Calu3 (cell line): ENCODE results near the gene VDR. TPM values are rescaled to one million over a fixed set of nuclear protein-coding genes. Genes with fewer than 3 reads are reported as not detected.

Experiments used
- BruUV-seq: library from RNA; stranded (reverse); fragments of 400-500 nt; replicated peaks from 2 replicates; lab custom pipeline; 2021; lab: Mats Ljungman, UMichigan
- CTCF ChIA-PET: fragments of 300-600 bp; sonication (Branson Sonifier 250); formaldehyde crosslinking; loops from one replicate; lab custom pipeline; 2022; ENCODE audit warnings: antibody characterized with exemption; lab: Charles Lee
- DNase-seq: peaks from one replicate; pipeline ENCODE4 v3.0.0; 2022
- H3K27ac Mint-ChIP-seq: one replicate; pipeline ENCODE4 v1.8.0; 2022; ENCODE audit warnings: mixed read lengths; ENCODE audit not compliant: unreplicated experiment
- H3K27me3 Mint-ChIP-seq: one replicate; pipeline ENCODE4 v1.8.0; 2022; ENCODE audit warnings: mixed read lengths; ENCODE audit not compliant: unreplicated experiment
- H3K36me3 Mint-ChIP-seq: one replicate; pipeline ENCODE4 v1.8.0; 2022; ENCODE audit warnings: mild to moderate bottlenecking, moderate library complexity, mixed read lengths; ENCODE audit not compliant: insufficient read depth, unreplicated experiment
- H3K4me1 Mint-ChIP-seq: one replicate; pipeline ENCODE4 v1.8.0; 2022; ENCODE audit warnings: mild to moderate bottlenecking, low read depth, mixed read lengths; ENCODE audit not compliant: unreplicated experiment
- H3K4me3 Mint-ChIP-seq: one replicate; pipeline ENCODE4 v1.8.0; 2022; ENCODE audit warnings: mild to moderate bottlenecking, low read depth, moderate library complexity, mixed read lengths; ENCODE audit not compliant: unreplicated experiment
- H3K9me3 Mint-ChIP-seq: one replicate; pipeline ENCODE4 v1.8.0; 2022; ENCODE audit warnings: low read depth, mixed read lengths; ENCODE audit not compliant: unreplicated experiment
- CTCF ChIP-seq: fragments of 200-600 bp; IDR thresholded peaks from one replicate; pipeline ENCODE4 v1.8.0; 2022; ENCODE audit warnings: antibody characterized with exemption; ENCODE audit not compliant: unreplicated experiment
- intact Hi-C: fragments of 100-400 bp; cut with micrococcal nuclease; formaldehyde crosslinking; loops from one replicate; pipeline ENCODE4 v1.10.0; 2022; ENCODE audit not compliant: unreplicated experiment
- total RNA-seq: library from RNA; stranded (reverse); gene quantifications from 2 replicates; pipeline ENCODE4 v1.2.3, GENCODE V29; 2022

VDR gene
- total RNA-seq, 1 experiment from 2014 or later: 10.1 TPM

- peaks cover 12% of the 10 kb centered on the region for H3K27me3 Mint-ChIP-seq
- intact Hi-C loops: loop anchor here (5.0 kb wide), 1 partner anchor 62 kb away; no protein-coding TSS in a partner anchor
- no peak for DNase-seq
- peaks cover 5% of the 10 kb centered on the region for H3K36me3 Mint-ChIP-seq
- H3K4me1 Mint-ChIP-seq: peaks cover 14% of the 10 kb centered on the region
- no peaks in the 10 kb centered on the region for H3K9me3 Mint-ChIP-seq
- H3K27ac Mint-ChIP-seq: no peak overlapping the region
- no peak for TF ChIP-seq CTCF
- CTCF ChIA-PET: interaction anchor here (0.7 to 3.0 kb wide), 19 partner anchors 10 to 752 kb away, joined by 3 to 22 read pairs (median 8); partner anchors contain the start of genes HDAC7, RPAP3, SLC48A1 and VDR
- BruUV-seq: no TSS peak
- H3K4me3 Mint-ChIP-seq: no peak overlapping the region
These were observed 65.4 kb downstream of the VDR start for GRCh38 chr12:47839214-47839876.

- peak; percentile 42 for DNase-seq
- no peaks in the 10 kb centered on the region for H3K9me3 Mint-ChIP-seq
- peaks cover 14% of the 10 kb centered on the region for H3K4me1 Mint-ChIP-seq
- peaks cover 12% of the 10 kb centered on the region for H3K27me3 Mint-ChIP-seq
- CTCF ChIA-PET: interaction anchor here (0.7 to 3.0 kb wide), 22 partner anchors 10 to 753 kb away, joined by 3 to 22 read pairs (median 6); partner anchors contain the start of genes HDAC7, RPAP3, SLC48A1 and VDR
- no peak for TF ChIP-seq CTCF
- no peak overlapping the region for H3K27ac Mint-ChIP-seq
- intact Hi-C loops: loop anchor here (1.0 to 5.0 kb wide), 2 partner anchors 61 to 123 kb away; no protein-coding TSS in a partner anchor
- no TSS peak for BruUV-seq
- peaks cover 5% of the 10 kb centered on the region for H3K36me3 Mint-ChIP-seq
- no peak overlapping the region for H3K4me3 Mint-ChIP-seq
These were observed 66.4 kb downstream of the VDR start for GRCh38 chr12:47838286-47838931.

- H3K27ac Mint-ChIP-seq: no peak overlapping the region
- H3K27me3 Mint-ChIP-seq: peaks cover 12% of the 10 kb centered on the region
- CTCF ChIA-PET: interaction anchor here (0.9 to 3.0 kb wide), 16 partner anchors 9 to 131 kb away, joined by 3 to 22 read pairs (median 8); partner anchors contain the start of gene RPAP3
- H3K36me3 Mint-ChIP-seq: peaks cover 5% of the 10 kb centered on the region
- no TSS peak for BruUV-seq
- intact Hi-C loops: loop anchor here (1.0 to 5.0 kb wide), 3 partner anchors 36 to 122 kb away; no protein-coding TSS in a partner anchor
- H3K9me3 Mint-ChIP-seq: no peaks in the 10 kb centered on the region
- no peak overlapping the region for H3K4me3 Mint-ChIP-seq
- peak; percentile 67 for DNase-seq
- H3K4me1 Mint-ChIP-seq: peaks cover 14% of the 10 kb centered on the region
- peak; percentile 79 for TF ChIP-seq CTCF
These were observed 67.3 kb downstream of the VDR start for GRCh38 chr12:47837190-47838171.

- H3K36me3 Mint-ChIP-seq: peaks cover 5% of the 10 kb centered on the region
- no peak overlapping the region for H3K4me3 Mint-ChIP-seq
- intact Hi-C loops: loop anchor here (5.0 kb wide), 1 partner anchor 58 kb away; no protein-coding TSS in a partner anchor
- BruUV-seq: no TSS peak
- TF ChIP-seq CTCF: no peak
- H3K27ac Mint-ChIP-seq: no peak overlapping the region
- peak; percentile 24 for DNase-seq
- peaks cover 12% of the 10 kb centered on the region for H3K27me3 Mint-ChIP-seq
- CTCF ChIA-PET: interaction anchor here (0.7 to 1.9 kb wide), 6 partner anchors 13 to 114 kb away, joined by 3 to 7 read pairs (median 4); no protein-coding TSS in a partner anchor
- H3K4me1 Mint-ChIP-seq: peaks cover 14% of the 10 kb centered on the region
- no peaks in the 10 kb centered on the region for H3K9me3 Mint-ChIP-seq
These were observed 69.0 kb downstream of the VDR start for GRCh38 chr12:47835831-47836155.
